IMR-90 (cell line): ENCODE data around the gene ZNF592. TPM values are rescaled to one million over a fixed set of nuclear protein-coding genes. Genes with fewer than 3 reads are reported as not detected.
A peak's percentile ranks its signal among the peaks of the same experiment; 100 is the strongest.

Experiments
- ATAC-seq: fragments of 200-7000 bp; cut with Tn5 transposase; 2 replicates; pipeline ENCODE4 v1.9.1; 2020; ENCODE audit warnings: low read depth, mild to moderate bottlenecking, moderate library complexity
- BruUV-seq: library from RNA; stranded (reverse); fragments of 400-500 nt; replicated peaks from 2 replicates; lab custom pipeline; 2021; lab: Mats Ljungman, UMichigan
- CTCF ChIA-PET: fragments of 300-600 bp; formaldehyde crosslinking; extraction: SDS; loops from one replicate; lab custom pipeline; 2021; ENCODE audit warnings: antibody characterized with exemption; lab: Yijun Ruan, JAX
- POLR2A ChIA-PET: fragments of 300-600 bp; sonication (Branson Sonifier 250); formaldehyde crosslinking; loops from one replicate; lab custom pipeline; 2022; ENCODE audit warnings: antibody characterized with exemption; ENCODE audit not compliant: unreplicated experiment; lab: Charles Lee
- DNase-seq: peaks from one replicate; pipeline ENCODE4 v3.0.0; 2013
- H2AFZ ChIP-seq: replicated peaks from 2 replicates; pipeline ENCODE3; 2013; ENCODE audit warnings: low read length, mild to moderate bottlenecking; ENCODE audit not compliant: poor library complexity
- H2AK5ac ChIP-seq: 2 replicates; pipeline ENCODE4 v1.6.1; 2013; ENCODE audit warnings: low read depth, low read length, inconsistent platforms
- H2AK9ac ChIP-seq: replicated peaks from 2 replicates; pipeline ENCODE3; 2013; ENCODE audit warnings: mild to moderate bottlenecking, low read depth, low read length, moderate library complexity; ENCODE audit not compliant: poor library complexity
- H2BK120ac ChIP-seq: 2 replicates; pipeline ENCODE4 v1.6.1; 2013; ENCODE audit warnings: low read depth, low read length, inconsistent platforms
- H2BK15ac ChIP-seq: 3 replicates; pipeline ENCODE4 v1.6.1; 2013; ENCODE audit warnings: low read depth, low read length, inconsistent platforms
- H2BK20ac ChIP-seq: 2 replicates; pipeline ENCODE4 v1.6.1; 2013; ENCODE audit warnings: low read depth, mild to moderate bottlenecking, inconsistent platforms, low read length, moderate library complexity
- H2BK5ac ChIP-seq: 2 replicates; pipeline ENCODE4 v1.6.1; 2013; ENCODE audit warnings: mild to moderate bottlenecking, low read depth, low read length, inconsistent platforms; ENCODE audit not compliant: poor library complexity, severe bottlenecking
- H3K14ac ChIP-seq: replicated peaks from 2 replicates; pipeline ENCODE4 v1.6.1; 2013; ENCODE audit warnings: low read depth, low read length, inconsistent platforms
- H3K18ac ChIP-seq: 2 replicates; pipeline ENCODE4 v1.6.1; 2013; ENCODE audit warnings: low read depth, low read length, control low read depth
- H3K23ac ChIP-seq: 2 replicates; pipeline ENCODE4 v1.6.1; 2013; ENCODE audit warnings: low read depth, low read length, inconsistent platforms
- H3K27ac ChIP-seq: 2 replicates; pipeline ENCODE4 v1.5.1; 2013; ENCODE audit warnings: mild to moderate bottlenecking, control low read depth, low read length; ENCODE audit not compliant: insufficient read depth
- H3K27me3 ChIP-seq: 2 replicates; pipeline ENCODE4 v1.6.1; 2013; ENCODE audit warnings: low read length; ENCODE audit not compliant: control insufficient read depth, insufficient read depth
- H3K36me3 ChIP-seq: 2 replicates; pipeline ENCODE4 v1.6.1; 2013; ENCODE audit warnings: low read length, mixed read lengths; ENCODE audit not compliant: control insufficient read depth, insufficient read depth
- H3K4ac ChIP-seq: 2 replicates; pipeline ENCODE4 v1.6.1; 2013; ENCODE audit warnings: low read depth, low read length, inconsistent platforms
- H3K4me1 ChIP-seq: 2 replicates; pipeline ENCODE4 v1.6.1; 2013; ENCODE audit warnings: low read length, mixed read lengths; ENCODE audit not compliant: control insufficient read depth, insufficient read depth
- H3K4me2 ChIP-seq: 2 replicates; pipeline ENCODE4 v1.6.1; 2013; ENCODE audit warnings: low read depth, mild to moderate bottlenecking, control low read depth, low read length, moderate library complexity
- H3K4me3 ChIP-seq: 2 replicates; pipeline ENCODE4 v1.5.1; 2013; ENCODE audit warnings: low read depth, mild to moderate bottlenecking, control low read depth, low read length, moderate library complexity; ENCODE audit not compliant: insufficient read depth
- H3K56ac ChIP-seq: 2 replicates; pipeline ENCODE4 v1.6.1; 2013; ENCODE audit warnings: low read length, inconsistent platforms; ENCODE audit not compliant: insufficient read depth; ENCODE audit errors: extremely low read depth
- H3K79me1 ChIP-seq, 2 experiments: 2 replicates each; pipeline ENCODE4 v1.6.1; 2013; ENCODE audit warnings: low read length in 2 of 2, inconsistent platforms in 1 of 2, low read depth in 1 of 2
- H3K9ac ChIP-seq: 2 replicates; pipeline ENCODE4 v1.6.1; 2013; ENCODE audit warnings: low read depth, low read length, control low read depth
- H3K9me1 ChIP-seq: 2 replicates; pipeline ENCODE4 v1.6.1; 2013; ENCODE audit warnings: low read length, inconsistent platforms; ENCODE audit not compliant: insufficient read depth
- H3K9me3 ChIP-seq: 2 replicates; pipeline ENCODE4 v1.6.1; 2013; ENCODE audit warnings: low read length; ENCODE audit not compliant: control insufficient read depth, insufficient read depth
- H4K20me1 ChIP-seq: 2 replicates; pipeline ENCODE4 v1.6.1; 2013; ENCODE audit warnings: low read length, inconsistent platforms; ENCODE audit not compliant: insufficient read depth
- H4K5ac ChIP-seq: 2 replicates; pipeline ENCODE4 v1.6.1; 2013; ENCODE audit warnings: mild to moderate bottlenecking, low read depth, low read length, control low read depth
- H4K8ac ChIP-seq, 2 experiments: 2 replicates each; pipeline ENCODE4 v1.6.1; 2013; ENCODE audit warnings: low read depth in 2 of 2, low read length in 2 of 2, control low read depth in 1 of 2, inconsistent platforms in 1 of 2
- H4K91ac ChIP-seq: 2 replicates; pipeline ENCODE4 v1.6.1; 2013; ENCODE audit warnings: low read depth, low read length, inconsistent platforms; ENCODE audit not compliant: insufficient read depth
- BHLHE40 ChIP-seq: fragments of 150-350 bp; IDR thresholded peaks from 2 replicates; pipeline ENCODE4 v1.6.1; 2016; ENCODE audit warnings: mild to moderate bottlenecking, low read depth, low read length
- ELK1 ChIP-seq: fragments of 150-350 bp; IDR thresholded peaks from 2 replicates; pipeline ENCODE4 v1.6.1; 2016; ENCODE audit warnings: low read depth, mild to moderate bottlenecking, low read length, moderate library complexity, borderline replicate concordance
- FOS ChIP-seq: fragments of 150-350 bp; IDR thresholded peaks from 2 replicates; pipeline ENCODE4 v1.6.1; 2016; ENCODE audit warnings: low read depth, low read length
- MAZ ChIP-seq: IDR thresholded peaks from 2 replicates; pipeline ENCODE4 v1.6.1; 2012; ENCODE audit warnings: low read depth, mild to moderate bottlenecking, low read length, improper control_type of control experiment, moderate library complexity, borderline replicate concordance
- RAD21 ChIP-seq: IDR thresholded peaks from 2 replicates; pipeline ENCODE4 v1.6.1; 2012; ENCODE audit warnings: low read length, improper control_type of control experiment
- WGBS, 2 experiments: methylation state at CpG; one replicate each; pipeline versions ENCODE4 v1.1.5 to v1.1.7; 2013; ENCODE audit warnings: missing lambda C conversion rate in 2 of 2; ENCODE audit not compliant: insufficient read length in 1 of 2; ENCODE audit errors: extremely low coverage in 2 of 2; 5-methylcytosine and 5-hydroxymethylcytosine counted together
- dilution Hi-C: fragments of 300-500 bp; cut with HindIII; formaldehyde crosslinking; loops from one replicate; pipeline ENCODE4 v1.14.3; 2018; ENCODE audit warnings: low sequenced_read_pairs; ENCODE audit not compliant: unreplicated experiment
- in situ Hi-C: fragments of 300-500 bp; cut with MboI; formaldehyde crosslinking; loops from 3 replicates; pipeline ENCODE4 v1.14.3; 2019; ENCODE audit warnings: low sequenced_read_pairs, inconsistent platforms, mixed read lengths
- intact Hi-C: fragments of 100-400 bp; cut with micrococcal nuclease; formaldehyde crosslinking; loops from 2 replicates; pipeline ENCODE4 v1.10.0; 2022
- polyA plus RNA-seq, 3 experiments: library from polyadenylated mRNA; depleted of rRNA; stranded (reverse); fragments of >200 nt; gene quantifications; 2 replicates each; pipeline ENCODE4 v1.2.3, GENCODE V29; 2012; ENCODE audit warnings: low replicate concordance in 1 of 3
- total RNA-seq: library from RNA; depleted of rRNA; stranded (reverse); fragments of >200 nt; gene quantifications from 2 replicates; pipeline ENCODE4 v1.2.3, GENCODE V29; 2012

The ZNF592 gene
- total and polyA plus RNA-seq, 2 of the 4 experiments (the other 2 are of a cell fraction) = 4.3 to 10.2 TPM

GRCh38 chr15:84833447-84834228 is 85.2 kb downstream of the ZNF592 start:
- dilution Hi-C loops = no loop called here
- Histone ChIP-seq H3K18ac (no peak overlapping the region), H4K8ac (no peak overlapping the region), H3K9ac (no peak overlapping the region), H3K27ac (no peak overlapping the region), H3K23ac (no peak overlapping the region), H3K14ac (no peak overlapping the region; the same call in 1 of the 2 replicates), H3K36me3 (no peaks in the 10 kb centered on the region), H3K4me2 (no peak overlapping the region), H3K27me3 (peaks cover 32% of the 10 kb centered on the region), H2BK120ac (no peak overlapping the region), H2AK5ac (no peak overlapping the region), H2BK20ac (no peak overlapping the region), H4K20me1 (peaks cover 3% of the 10 kb centered on the region; the same call in 1 of the 2 replicates), H3K4ac (no peak overlapping the region), H3K4me1 (peaks cover 3% of the 10 kb centered on the region; the same call in 1 of the 2 replicates), H3K79me1 (no peaks in the 10 kb centered on the region), H2BK15ac (no peak overlapping the region), H4K5ac (no peak overlapping the region), H2AK9ac (no peak overlapping the region), H4K91ac (no peak overlapping the region), H2AFZ (no peak overlapping the region), H3K56ac (no peak overlapping the region), H3K9me3 (no peaks in the 10 kb centered on the region), H2BK5ac (no peak overlapping the region), H3K9me1 (peaks cover 6% of the 10 kb centered on the region; the same call in 1 of the 2 replicates), H3K4me3 (no peak overlapping the region)
- in situ Hi-C loops = no loop called here
- DNase-seq (peak; percentile 78), ATAC-seq (peak; percentile 71)
- POLR2A ChIA-PET = no interaction called here
- CTCF ChIA-PET = no interaction called here
- TF ChIP-seq MAZ (no peak), ELK1 (no peak), FOS (peak; percentile 40; the same call in 1 of the 2 replicates), BHLHE40 (no peak), RAD21 (no peak)
- no CpG with 5 or more reads among the region's 4 CpGs for WGBS, 2 experiments
- no TSS peak for BruUV-seq
- intact Hi-C loops = no loop called here
